GM12873 (cell line): ENCODE data around the gene RGL4.

Experiments
- TF ChIP-seq, protein P1 (sequence below): IDR thresholded peaks from 2 replicates; pipeline ENCODE4 v1.5.1; 2012; ENCODE audit warnings: low read depth, mild to moderate bottlenecking, moderate library complexity, low read length, control low read depth; ENCODE audit not compliant: insufficient read depth; ENCODE audit errors: missing control alignments

RGL4 gene

DNA sequence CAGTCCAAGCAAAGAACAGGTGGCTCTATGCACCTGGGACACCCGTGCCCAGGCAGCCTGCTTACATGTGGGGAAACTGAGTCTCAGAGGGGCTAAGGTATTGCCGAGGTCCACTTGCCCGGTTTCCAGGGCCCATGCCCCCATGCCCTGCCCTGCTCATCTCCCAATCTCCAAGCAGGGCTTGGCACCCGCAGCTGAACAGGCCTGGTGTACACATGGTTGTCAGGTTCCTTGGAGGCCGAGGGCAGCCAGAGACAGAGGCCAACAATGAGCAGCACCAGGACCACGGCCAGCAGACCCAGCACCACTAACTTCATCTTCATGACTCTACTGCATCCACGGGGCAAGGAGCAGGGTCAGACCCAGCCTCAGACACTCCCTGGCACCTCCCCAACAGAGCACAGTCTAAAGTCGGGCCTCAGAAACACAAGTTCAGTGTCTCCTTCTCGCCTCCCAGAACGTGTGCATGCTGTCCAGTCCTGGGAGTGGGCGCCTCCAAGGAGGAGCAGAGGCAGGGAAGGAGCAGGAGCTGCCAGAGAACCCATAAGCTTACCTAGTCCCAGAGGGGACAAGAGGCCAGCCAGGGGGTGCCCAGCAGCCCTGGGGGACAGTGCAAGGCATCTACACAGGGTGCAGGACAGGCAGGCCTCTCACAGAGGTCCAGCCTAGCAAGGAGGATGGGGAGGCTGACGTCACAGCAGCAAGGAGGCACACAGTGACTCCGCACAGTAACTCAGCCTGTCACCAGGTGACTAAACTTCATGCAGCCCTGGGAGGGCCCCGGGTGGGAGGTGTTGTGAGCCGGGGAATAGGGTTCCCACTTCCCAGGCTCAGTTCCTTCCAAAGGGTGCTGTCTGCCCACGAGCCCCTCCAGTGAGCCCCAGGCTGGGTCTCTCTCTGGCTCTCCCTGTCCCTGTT, 20.2 kb upstream of the RGL4 start:
- TF ChIP-seq, protein P1, sequence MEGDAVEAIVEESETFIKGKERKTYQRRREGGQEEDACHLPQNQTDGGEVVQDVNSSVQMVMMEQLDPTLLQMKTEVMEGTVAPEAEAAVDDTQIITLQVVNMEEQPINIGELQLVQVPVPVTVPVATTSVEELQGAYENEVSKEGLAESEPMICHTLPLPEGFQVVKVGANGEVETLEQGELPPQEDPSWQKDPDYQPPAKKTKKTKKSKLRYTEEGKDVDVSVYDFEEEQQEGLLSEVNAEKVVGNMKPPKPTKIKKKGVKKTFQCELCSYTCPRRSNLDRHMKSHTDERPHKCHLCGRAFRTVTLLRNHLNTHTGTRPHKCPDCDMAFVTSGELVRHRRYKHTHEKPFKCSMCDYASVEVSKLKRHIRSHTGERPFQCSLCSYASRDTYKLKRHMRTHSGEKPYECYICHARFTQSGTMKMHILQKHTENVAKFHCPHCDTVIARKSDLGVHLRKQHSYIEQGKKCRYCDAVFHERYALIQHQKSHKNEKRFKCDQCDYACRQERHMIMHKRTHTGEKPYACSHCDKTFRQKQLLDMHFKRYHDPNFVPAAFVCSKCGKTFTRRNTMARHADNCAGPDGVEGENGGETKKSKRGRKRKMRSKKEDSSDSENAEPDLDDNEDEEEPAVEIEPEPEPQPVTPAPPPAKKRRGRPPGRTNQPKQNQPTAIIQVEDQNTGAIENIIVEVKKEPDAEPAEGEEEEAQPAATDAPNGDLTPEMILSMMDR: no peak

DNA sequence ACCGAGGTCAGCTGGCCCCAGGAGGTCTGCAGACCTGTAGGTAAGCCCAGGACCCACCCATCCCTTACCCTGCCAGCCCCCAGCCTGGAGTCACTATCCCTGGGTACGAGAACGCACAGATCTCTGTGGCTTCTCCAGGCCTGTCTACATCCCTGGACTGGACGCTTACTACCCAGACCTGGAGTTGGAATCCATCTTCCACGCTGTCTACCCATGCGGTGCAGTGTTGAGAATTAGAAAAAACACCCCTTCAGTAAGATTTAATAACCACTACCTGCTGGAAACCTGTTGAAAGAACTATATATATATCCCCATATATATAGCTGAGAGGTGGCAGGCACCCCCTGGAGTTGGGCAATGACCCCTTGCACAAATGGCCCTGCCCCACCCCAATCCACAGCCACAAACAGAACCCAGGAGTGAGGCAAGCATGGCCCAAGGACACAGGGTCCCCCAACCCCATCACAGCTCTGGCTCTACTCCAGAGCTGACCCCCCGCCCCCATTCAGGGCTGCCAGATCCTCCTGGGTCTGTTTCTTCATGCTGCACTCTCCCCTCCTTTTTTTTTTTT, 17.7 kb upstream of the RGL4 start:
- TF ChIP-seq, protein P1: no peak

DNA sequence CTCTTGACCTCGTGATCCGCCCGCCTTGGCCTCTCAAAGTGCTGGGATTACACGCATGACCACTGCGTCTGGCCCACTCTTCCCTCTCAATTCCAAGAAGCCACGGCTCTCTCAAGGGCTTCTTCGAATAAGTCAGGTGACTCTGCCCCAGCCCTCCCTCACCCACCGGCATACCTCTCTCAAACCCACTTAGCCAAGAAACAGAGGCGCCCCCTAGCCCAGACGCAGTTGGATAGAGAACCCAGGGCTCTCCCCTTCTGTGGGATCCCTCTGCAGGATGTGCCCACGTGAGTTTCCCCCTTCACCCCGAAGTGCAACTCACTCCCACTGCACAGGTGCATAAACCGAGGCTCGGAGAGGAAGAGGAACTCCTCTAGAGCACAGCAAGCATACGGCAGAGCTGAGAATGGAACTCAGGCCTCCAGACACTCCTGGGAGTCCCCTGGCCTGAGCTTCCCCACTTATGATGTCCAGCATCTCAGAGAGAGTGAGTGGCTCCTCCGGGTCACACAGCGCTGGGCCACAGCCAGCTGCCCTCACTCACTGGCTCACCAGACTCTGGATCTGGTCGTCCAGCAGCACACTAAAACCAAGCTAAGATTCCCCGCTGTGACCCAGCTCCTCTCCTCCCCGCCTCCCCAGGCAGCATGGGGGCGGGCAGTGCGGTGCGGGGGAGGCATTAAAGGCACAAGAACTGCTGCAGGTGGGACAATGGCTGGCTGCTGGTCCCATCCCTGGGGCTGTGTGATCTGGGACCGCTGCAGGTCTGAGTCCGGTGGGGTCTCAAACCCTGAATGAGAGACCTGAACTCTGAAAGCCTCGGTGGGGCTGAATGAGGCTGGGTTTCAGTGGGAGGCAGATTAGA, 16.8 kb upstream of the RGL4 start:
- TF ChIP-seq, protein P1: no peak

DNA sequence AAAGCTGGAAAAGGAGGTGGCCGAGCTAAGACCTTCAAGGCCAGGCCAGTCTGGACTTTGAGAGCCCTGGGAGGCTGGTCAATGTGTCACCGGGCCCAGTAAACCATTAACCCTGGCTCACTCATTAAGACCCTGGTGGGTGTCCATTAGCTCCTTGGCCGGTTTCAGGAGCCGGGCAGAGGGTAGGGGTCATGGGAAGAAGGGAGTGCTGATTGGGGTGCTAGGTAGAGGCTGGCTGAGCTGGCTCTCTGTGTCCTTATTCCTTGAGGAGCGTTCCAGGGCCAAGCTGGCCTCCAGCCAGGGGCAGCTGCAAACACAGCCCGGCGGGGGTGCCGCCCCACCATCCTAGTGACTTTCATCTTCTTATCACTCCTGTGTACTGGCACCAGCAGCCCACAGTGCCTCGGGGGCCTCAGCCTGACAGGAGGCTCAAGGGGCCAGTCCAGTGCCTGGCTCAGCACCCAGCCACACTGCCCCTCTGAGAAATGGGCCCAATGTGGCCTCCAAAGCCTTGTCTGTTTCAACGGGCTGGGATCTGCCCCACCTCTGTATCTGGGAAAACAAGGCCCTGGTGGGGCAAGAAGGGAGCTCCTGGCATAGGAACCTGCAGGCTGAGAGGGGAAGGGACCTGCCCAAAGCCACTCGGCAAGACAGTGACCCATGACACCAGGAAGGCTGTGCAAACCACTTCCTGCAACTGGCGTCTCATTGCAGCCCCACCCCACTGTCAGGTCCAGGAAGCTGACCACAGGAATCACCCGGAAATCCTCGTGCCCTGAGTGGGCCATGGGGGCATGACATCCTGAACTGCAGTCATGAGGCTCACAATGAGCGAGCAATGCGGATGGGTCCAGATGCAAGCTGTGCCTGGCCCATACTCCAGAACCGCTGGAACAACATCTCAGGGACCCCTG, 15.1 kb upstream of the RGL4 start:
- TF ChIP-seq, protein P1: no peak

DNA sequence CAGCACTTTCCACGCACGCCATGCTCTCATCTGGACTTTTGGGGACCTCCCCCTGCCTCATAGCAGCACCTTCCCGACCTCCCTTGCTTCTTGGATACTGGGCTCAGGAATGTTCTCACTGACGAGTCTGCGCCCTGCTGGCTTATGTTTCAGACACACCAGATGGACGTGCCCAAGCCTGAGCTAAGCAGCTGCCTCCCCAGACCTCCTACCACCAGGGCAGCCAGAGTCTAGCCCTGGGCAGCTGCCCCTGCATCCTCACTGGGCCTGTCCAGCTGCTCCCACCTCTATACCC, 13.2 kb upstream of the RGL4 start:
- TF ChIP-seq, protein P1: no peak

DNA sequence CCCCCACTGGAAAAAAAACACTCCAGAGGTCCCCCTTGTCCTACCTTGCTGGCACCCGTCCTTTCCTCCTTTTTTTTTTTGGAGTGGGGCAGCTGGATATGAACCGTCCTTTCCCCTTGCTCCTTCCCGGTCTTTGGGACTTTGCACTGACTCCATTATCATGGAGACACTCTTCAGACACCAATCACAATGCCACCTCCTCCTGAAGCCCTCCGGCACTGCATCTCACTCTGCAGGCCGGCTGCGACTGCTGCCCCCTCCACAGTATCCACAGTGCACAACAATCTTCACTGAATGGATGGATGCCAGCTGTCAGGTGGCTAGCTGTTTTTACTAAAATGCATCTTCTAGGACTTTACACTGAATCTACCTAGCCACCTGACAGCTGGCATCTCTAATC, 12.7 kb upstream of the RGL4 start:
- TF ChIP-seq, protein P1: no peak
